Measurements from ENCODE around the gene MLEC.

MLEC gene

DNA sequence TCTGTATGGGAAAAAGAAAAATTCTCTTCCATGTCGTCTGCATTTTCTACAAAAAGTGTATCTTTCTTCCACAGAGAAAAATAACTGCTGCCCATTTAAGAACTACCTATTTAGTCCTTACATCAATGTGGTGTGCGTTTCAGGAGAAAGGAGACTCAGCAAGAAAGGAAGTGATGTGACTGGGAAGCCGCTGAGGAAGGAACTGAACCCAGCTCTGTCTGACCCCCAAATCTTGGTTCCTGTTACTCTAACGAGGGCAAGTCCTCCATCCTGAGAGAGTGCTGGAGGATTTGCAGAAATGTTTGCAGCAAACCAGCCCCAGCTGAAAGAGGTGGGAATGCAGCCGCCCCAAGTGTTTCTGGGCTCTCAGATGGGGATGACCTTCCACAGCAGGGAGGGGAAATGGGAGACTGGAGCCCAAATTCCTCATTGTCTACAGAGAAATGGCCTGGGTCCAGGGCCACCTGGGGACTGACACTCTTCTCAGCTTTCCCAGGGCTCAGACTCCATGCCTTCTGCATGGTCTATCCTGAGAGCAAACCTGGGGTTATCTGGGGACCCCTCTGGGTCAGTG lies 6.7 kb upstream of the MLEC start:
- TF ChIP-seq FOXK2 (IDR thresholded peaks at IDR 0.05) (no peak), LEF1 (IDR thresholded peaks at IDR 0.05; ENCODE audit: borderline replicate concordance) (no peak), FOXA1 (IDR thresholded peaks at IDR 0.05) (no peak), L3MBTL2 (conservative IDR thresholded peaks at IDR 0.05) (no peak), TARDBP (IDR thresholded peaks at IDR 0.05) (no peak), FOXM1 (IDR thresholded peaks at IDR 0.05; ENCODE audit: borderline replicate concordance) (no peak), BHLHE40 (IDR thresholded peaks at IDR 0.05; ENCODE audit: borderline replicate concordance) (no peak), SUZ12 (IDR thresholded peaks at IDR 0.05) (no peak), SP1 (IDR thresholded peaks at IDR 0.05) (no peak), HDGF (IDR thresholded peaks at IDR 0.05; ENCODE audit: borderline replicate concordance) (no peak), CTBP1 (IDR thresholded peaks at IDR 0.05; ENCODE audit: borderline replicate concordance) (no peak)
- TF ChIP-seq, protein P1, sequence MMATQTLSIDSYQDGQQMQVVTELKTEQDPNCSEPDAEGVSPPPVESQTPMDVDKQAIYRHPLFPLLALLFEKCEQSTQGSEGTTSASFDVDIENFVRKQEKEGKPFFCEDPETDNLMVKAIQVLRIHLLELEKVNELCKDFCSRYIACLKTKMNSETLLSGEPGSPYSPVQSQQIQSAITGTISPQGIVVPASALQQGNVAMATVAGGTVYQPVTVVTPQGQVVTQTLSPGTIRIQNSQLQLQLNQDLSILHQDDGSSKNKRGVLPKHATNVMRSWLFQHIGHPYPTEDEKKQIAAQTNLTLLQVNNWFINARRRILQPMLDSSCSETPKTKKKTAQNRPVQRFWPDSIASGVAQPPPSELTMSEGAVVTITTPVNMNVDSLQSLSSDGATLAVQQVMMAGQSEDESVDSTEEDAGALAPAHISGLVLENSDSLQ (IDR thresholded peaks at IDR 0.05), result no peak
- POLR2A ChIA-PET, result no interaction called here
- CTCF ChIA-PET, result no interaction called here
- DNase-seq (ENCODE audit: extremely low spot score), result no peak

DNA sequence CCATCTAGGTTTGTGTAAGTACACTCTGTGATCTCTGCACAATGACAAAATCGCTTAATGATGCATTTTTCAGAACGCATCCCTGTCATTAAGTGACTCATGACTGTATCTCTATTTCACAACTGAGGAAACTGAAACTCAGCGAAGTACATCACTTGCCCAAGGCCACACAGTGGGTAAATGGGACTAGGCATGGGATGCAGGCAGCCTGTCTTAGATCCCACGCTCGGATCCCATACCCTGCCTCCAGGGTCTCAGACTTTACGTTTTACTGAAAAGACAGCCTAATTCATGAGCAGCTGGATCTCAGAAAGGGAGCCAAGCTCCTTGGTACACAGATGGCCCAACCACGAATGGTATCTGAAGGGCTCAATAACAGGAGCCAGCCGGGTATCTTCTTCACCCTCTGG lies 2.4 kb upstream of the MLEC start:
- ChIA-PET POLR2A (no interaction called here), CTCF (no interaction called here)
- TF ChIP-seq CTBP1 (IDR thresholded peaks at IDR 0.05; ENCODE audit: borderline replicate concordance) (no peak), ARNT (IDR thresholded peaks at IDR 0.05) (no peak), L3MBTL2 (conservative IDR thresholded peaks at IDR 0.05) (no peak), FOXM1 (IDR thresholded peaks at IDR 0.05; ENCODE audit: borderline replicate concordance) (no peak), LEF1 (IDR thresholded peaks at IDR 0.05; ENCODE audit: borderline replicate concordance) (no peak), FOXK2 (IDR thresholded peaks at IDR 0.05) (no peak), BHLHE40 (IDR thresholded peaks at IDR 0.05; ENCODE audit: borderline replicate concordance) (no peak)
- no peak for DNase-seq (ENCODE audit: extremely low spot score)

DNA sequence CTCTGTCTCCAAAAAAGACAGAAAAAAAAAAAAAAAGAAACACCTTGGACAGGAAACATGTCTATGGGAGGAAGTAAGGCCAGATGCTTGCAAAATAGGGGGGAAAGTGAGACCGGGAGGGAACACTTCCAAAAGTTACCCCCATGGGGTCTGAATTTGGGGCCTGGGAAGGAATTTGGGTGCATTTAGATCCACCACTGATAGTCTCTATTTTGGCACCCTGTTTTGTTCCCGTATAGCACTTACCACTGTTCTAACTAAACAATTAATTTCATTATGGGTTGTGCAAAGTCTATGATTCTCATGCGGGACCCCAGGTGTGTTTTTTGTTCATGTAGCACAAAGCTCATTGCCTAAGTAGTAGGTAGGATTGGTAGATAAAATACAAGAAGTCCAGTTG lies 1.4 kb upstream of the MLEC start:
- POLR2A ChIA-PET, result interaction anchor here (1.5 kb wide), 1 partner anchor 25 kb away, joined by 4 read pairs; the partner anchor contains the start of gene UNC119B

DNA sequence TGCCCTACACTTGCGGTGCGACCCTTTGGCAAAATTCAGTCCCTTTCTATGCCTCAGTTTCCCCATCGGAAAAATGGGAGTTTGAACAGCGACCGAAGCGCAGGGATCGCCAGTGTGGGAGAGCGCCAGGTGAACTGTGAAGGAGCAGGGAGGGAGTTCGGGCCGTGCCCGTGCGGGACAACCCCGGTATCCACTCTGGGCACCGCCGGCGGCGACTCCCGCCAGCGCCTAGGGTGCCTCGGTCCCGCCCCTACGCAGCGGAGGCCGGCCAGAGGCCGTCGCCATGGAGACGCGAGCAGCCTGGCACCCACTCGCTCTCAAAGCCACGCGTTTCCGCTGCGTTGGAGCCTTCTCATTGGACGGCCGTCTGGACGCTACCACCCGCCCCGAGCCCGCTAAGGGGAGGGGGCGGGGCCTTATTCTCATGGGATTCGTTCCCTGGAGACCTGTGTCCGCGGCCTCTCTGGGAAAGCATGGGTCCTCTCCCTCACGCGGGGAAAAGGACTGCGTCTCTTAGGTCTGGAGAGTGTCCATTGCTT lies 729 bp upstream of the MLEC start:
- TF ChIP-seq ZNF384 (IDR thresholded peaks at IDR 0.05) (no peak), HDGF (IDR thresholded peaks at IDR 0.05; ENCODE audit: borderline replicate concordance) (no peak), ELF4 (IDR thresholded peaks at IDR 0.05) (no peak), FOXA1 (IDR thresholded peaks at IDR 0.05) (no peak), BHLHE40 (IDR thresholded peaks at IDR 0.05; ENCODE audit: borderline replicate concordance) (no peak), SP1 (IDR thresholded peaks at IDR 0.05) (no peak; the same call in 1 of the 2 replicates), NFRKB (IDR thresholded peaks at IDR 0.05) (no peak), CTBP1 (IDR thresholded peaks at IDR 0.05; ENCODE audit: borderline replicate concordance) (no peak), FOXM1 (IDR thresholded peaks at IDR 0.05; ENCODE audit: borderline replicate concordance) (no peak; the same call in 1 of the 2 replicates), FOXK2 (IDR thresholded peaks at IDR 0.05) (no peak), TARDBP (IDR thresholded peaks at IDR 0.05) (no peak), SUZ12 (IDR thresholded peaks at IDR 0.05) (no peak)
- DNase-seq (ENCODE audit: extremely low spot score), result peak; percentile 95
- ChIA-PET CTCF (interaction anchor here (1.2 kb wide), 1 partner anchor 14 kb away, joined by 3 read pairs; no protein-coding TSS in a partner anchor), POLR2A (interaction anchor here (1.1 to 1.5 kb wide), 3 partner anchors 11 to 37 kb away, joined by 4 read pairs; partner anchors contain the start of gene UNC119B)

More for the DNA sequence above, 1.4 kb upstream of the MLEC start:
- no peak for DNase-seq (ENCODE audit: extremely low spot score)
- no peak for TF ChIP-seq CTBP1 (IDR thresholded peaks at IDR 0.05; ENCODE audit: borderline replicate concordance)
- TF ChIP-seq SP1 (IDR thresholded peaks at IDR 0.05), result no peak
- no peak for TF ChIP-seq HDGF (IDR thresholded peaks at IDR 0.05; ENCODE audit: borderline replicate concordance)
- CTCF ChIA-PET, result interaction anchor here (0.7 to 1.2 kb wide), 2 partner anchors 15 to 1524 kb away, joined by 3 read pairs; no protein-coding TSS in a partner anchor

DNA sequence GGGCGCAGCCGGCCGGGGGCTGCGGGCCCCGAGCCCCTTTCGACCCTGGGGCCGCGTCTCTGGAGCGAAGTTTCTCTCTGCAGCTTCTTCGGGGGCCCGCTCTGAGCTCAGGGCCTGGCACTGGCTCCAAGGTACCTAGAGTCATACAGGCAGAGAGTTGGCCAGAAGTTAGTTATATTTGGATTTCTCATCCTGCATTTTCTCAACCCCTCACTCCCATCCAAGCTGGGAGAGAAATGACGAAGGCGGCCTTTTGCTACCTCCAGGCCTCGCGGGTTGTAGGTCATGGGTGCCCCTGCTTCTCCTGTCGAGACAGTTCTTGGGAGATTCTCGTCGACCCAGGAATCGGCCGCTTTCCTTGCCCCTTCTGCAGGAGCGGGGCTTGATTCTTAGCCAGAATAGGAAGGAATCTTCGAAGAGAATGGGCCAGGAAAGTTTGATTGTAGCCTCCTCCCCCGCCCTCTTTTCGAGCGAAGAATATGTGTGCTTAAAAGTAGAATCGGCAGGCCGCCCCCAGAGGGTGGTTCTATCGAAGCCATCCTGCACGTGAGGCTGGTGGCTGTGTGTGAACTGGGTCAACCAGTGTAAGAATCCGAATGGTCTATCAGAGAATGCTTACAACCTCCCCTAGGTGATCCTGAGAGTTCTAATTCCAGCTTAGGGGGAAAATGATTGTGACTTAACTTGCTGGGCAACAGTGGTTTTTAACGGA lies 785 bp downstream of the MLEC start:
- POLR2A ChIA-PET, result interaction anchor here (0.7 to 1.2 kb wide), 4 partner anchors 9 to 47 kb away, joined by 3 to 6 read pairs (median 4); partner anchors contain the start of gene UNC119B
- no peak for TF ChIP-seq SUZ12 (IDR thresholded peaks at IDR 0.05)
- peak; percentile 50; the same call in 1 of the 2 replicates for TF ChIP-seq L3MBTL2 (conservative IDR thresholded peaks at IDR 0.05)
- CTCF ChIA-PET, result interaction anchor here (0.9 to 1.1 kb wide), 2 partner anchors 38 to 318 kb away, joined by 3 read pairs; no protein-coding TSS in a partner anchor
- DNase-seq (ENCODE audit: extremely low spot score), result no peak

DNA sequence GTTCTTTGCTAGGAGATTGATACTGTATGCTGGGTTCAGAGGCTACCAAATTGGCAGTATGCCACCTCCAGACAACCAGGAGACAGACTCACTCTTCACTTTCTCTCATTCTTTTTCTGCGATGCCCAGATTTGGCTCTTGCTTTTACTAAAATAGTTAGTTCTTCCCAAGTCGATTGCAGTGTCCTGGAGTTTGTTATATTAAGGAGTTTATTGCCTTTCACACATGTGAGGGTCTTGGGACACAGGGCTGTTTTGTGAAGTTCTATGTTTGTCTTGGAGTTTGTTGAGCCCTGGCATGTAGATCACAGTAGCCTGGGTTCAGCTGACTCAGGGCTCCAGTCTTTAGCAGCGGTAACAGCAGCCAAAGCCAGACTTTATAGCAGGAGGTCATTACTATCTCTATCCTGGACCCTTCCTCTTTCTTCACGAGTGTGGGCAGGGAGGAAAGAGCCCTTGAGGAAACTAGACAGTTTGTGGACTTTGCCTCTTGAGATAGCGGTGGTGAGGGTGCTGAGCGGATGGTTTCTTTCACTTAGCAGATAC lies 1.6 kb downstream of the MLEC start:
- no peak for TF ChIP-seq SP1 (IDR thresholded peaks at IDR 0.05)
- TF ChIP-seq, protein P1 (IDR thresholded peaks at IDR 0.05), result no peak
- CTCF ChIA-PET, result interaction anchor here (0.9 to 1.1 kb wide), 2 partner anchors 39 to 317 kb away, joined by 3 read pairs; no protein-coding TSS in a partner anchor
- POLR2A ChIA-PET, result interaction anchor here (0.7 to 1.0 kb wide), 3 partner anchors 9 to 48 kb away, joined by 3 to 6 read pairs (median 4); partner anchors contain the start of gene UNC119B
- DNase-seq (ENCODE audit: extremely low spot score), result no peak

All from HEK293T (cell line).